CD4-positive, alpha-beta memory T cell (primary cell): ENCODE data around the gene ILDR1. TPM values are rescaled to one million over a fixed set of nuclear protein-coding genes. Genes with fewer than 3 reads are reported as not detected.
"Not testable (repeated sequence)": the region's sequence is repeated elsewhere in the genome, so short reads cannot be mapped to it uniquely, and the experiment has no call there.

Source experiments
- CTCF ChIA-PET: fragments of 350-600 bp; sonication (Branson Sonifier 250); formaldehyde crosslinking; loops from one replicate; lab custom pipeline; 2021; ENCODE audit warnings: inconsistent platforms; ENCODE audit not compliant: partially characterized antibody; lab: Charles Lee
- POLR2A ChIA-PET: fragments of 350-600 bp; sonication (Branson Sonifier 250); formaldehyde crosslinking; loops from one replicate; lab custom pipeline; 2021; ENCODE audit not compliant: partially characterized antibody; lab: Charles Lee
- DNase-seq, 5 donors: peaks; one replicate each; pipeline versions ENCODE4 v3.0.0 to v3.0.0-alpha.2; 2020 to 2022; ENCODE audit warnings: mixed read lengths in 1 of 5
- H3K27ac ChIP-seq: one replicate; pipeline ENCODE4 v1.7.0; 2013; ENCODE audit warnings: low read depth, low read length
- H3K27me3 ChIP-seq: 2 replicates; pipeline ENCODE4 v1.7.0; 2013; ENCODE audit warnings: mild to moderate bottlenecking, low read length, moderate library complexity; ENCODE audit not compliant: insufficient read depth
- H3K36me3 ChIP-seq: 2 replicates; pipeline ENCODE4 v1.7.0; 2013; ENCODE audit warnings: mild to moderate bottlenecking, low read length, moderate library complexity; ENCODE audit not compliant: insufficient read depth
- H3K4me1 ChIP-seq: 2 replicates; pipeline ENCODE4 v1.7.0; 2013; ENCODE audit warnings: mild to moderate bottlenecking, low read length, moderate library complexity; ENCODE audit not compliant: insufficient read depth
- H3K4me3 ChIP-seq, 2 donors: one replicate each; pipeline ENCODE4 v1.7.0; 2013; ENCODE audit warnings: low read length in 2 of 2, mild to moderate bottlenecking in 1 of 2
- H3K9me3 ChIP-seq, 2 donors: one replicate each; pipeline ENCODE4 v1.7.0; 2013; ENCODE audit warnings: low read length in 2 of 2, control low read depth in 1 of 2; ENCODE audit not compliant: control insufficient read depth in 1 of 2
- H3K27ac Mint-ChIP-seq, 7 donors: one replicate each; pipeline ENCODE4 v1.8.0; 2020 to 2021; ENCODE audit warnings: mixed read lengths in 7 of 7, mild to moderate bottlenecking in 6 of 7, inconsistent platforms in 3 of 7, moderate library complexity in 3 of 7
- H3K27me3 Mint-ChIP-seq, 2 donors: one replicate each; pipeline ENCODE4 v1.8.0; 2020 to 2021; ENCODE audit warnings: mixed read lengths in 2 of 2
- H3K36me3 Mint-ChIP-seq, 2 donors: one replicate each; pipeline ENCODE4 v1.8.0; 2020 to 2021; ENCODE audit warnings: mixed read lengths in 2 of 2, inconsistent platforms in 1 of 2, mild to moderate bottlenecking in 1 of 2
- H3K4me1 Mint-ChIP-seq, 4 donors: one replicate each; pipeline ENCODE4 v1.8.0; 2020 to 2021; ENCODE audit warnings: mixed read lengths in 4 of 4, mild to moderate bottlenecking in 1 of 4
- H3K4me3 Mint-ChIP-seq, 8 donors: one replicate each; pipeline ENCODE4 v1.8.0; 2020 to 2021; ENCODE audit warnings: mixed read lengths in 8 of 8, mild to moderate bottlenecking in 7 of 8, moderate library complexity in 6 of 8, inconsistent platforms in 3 of 8
- H3K9me3 Mint-ChIP-seq, 8 donors: one replicate each; pipeline ENCODE4 v1.8.0; 2020 to 2021; ENCODE audit warnings: mixed read lengths in 8 of 8, mild to moderate bottlenecking in 5 of 8, inconsistent platforms in 3 of 8, moderate library complexity in 1 of 8
- intact Hi-C: fragments of 100-400 bp; cut with micrococcal nuclease; formaldehyde crosslinking; loops from one replicate; pipeline ENCODE4 v1.15.1; 2023
- polyA plus RNA-seq, 2 donors: library from polyadenylated mRNA; unstranded; fragments of 300-500 nt; fragmentation: Illumina TruSeq; gene quantifications; one replicate each; pipeline ENCODE4 v1.2.3, GENCODE V29; 2021
- total RNA-seq, 2 experiments: library from RNA; stranded (reverse); gene quantifications; one replicate each; pipeline ENCODE4 v1.2.3, GENCODE V29; 2021

ILDR1 gene
- total and polyA plus RNA-seq, 4 experiments from 2014 or later, result not detected

GRCh38 chr3:121938141-121938855 lies 83.7 kb downstream of the ILDR1 start:
- H3K4me3 Mint-ChIP-seq, H3K36me3 ChIP-seq, H3K9me3 ChIP-seq, H3K27ac Mint-ChIP-seq, H3K27ac ChIP-seq, CTCF ChIA-PET, H3K27me3 ChIP-seq, POLR2A ChIA-PET, H3K27me3 Mint-ChIP-seq, H3K4me1 ChIP-seq, H3K9me3 Mint-ChIP-seq, H3K4me3 ChIP-seq, intact Hi-C loops, DNase-seq, H3K4me1 Mint-ChIP-seq: not testable (repeated sequence)
- peaks cover 5 to 24% of the 10 kb centered on the region in 2 donors for H3K36me3 Mint-ChIP-seq

Other genes with a start within 250 kb of the ILDR1 start
- 10 to 100 TPM; 37.9 to 38.2 TPM for gene IQCB1, start 187.2 kb downstream of the ILDR1 start, total RNA-seq
- 10 to 100 TPM; 18.7 to 22.3 TPM for gene IQCB1, start 187.2 kb downstream of the ILDR1 start, polyA plus RNA-seq
- 1 to 10 TPM; 5.7 to 6.3 TPM for gene EAF2, start 187.0 kb downstream of the ILDR1 start, total RNA-seq
- 10 to 100 TPM; 11.3 to 21.2 TPM for gene EAF2, start 187.0 kb downstream of the ILDR1 start, polyA plus RNA-seq
- 1 to 10 TPM; 2.0 to 4.3 TPM for gene SLC15A2, start 127.8 kb downstream of the ILDR1 start, total RNA-seq
- under 1 TPM; 0.15 to 0.59 TPM for gene SLC15A2, start 127.8 kb downstream of the ILDR1 start, polyA plus RNA-seq
- 1 to 10 TPM in 1 of 2 experiments, under 1 TPM in 1; 0.58 to 1.2 TPM for gene CD86, start 33.1 kb upstream of the ILDR1 start, total RNA-seq
- 1 to 10 TPM in 1 of 2 donors, under 1 TPM in 1; 0.31 to 1.8 TPM for gene CD86, start 33.1 kb upstream of the ILDR1 start, polyA plus RNA-seq
- under 1 TPM in 1 of 2 experiments, not detected in 1; 0.03 TPM for gene CASR, start 161.4 kb upstream of the ILDR1 start, total RNA-seq
- under 1 TPM in 1 of 2 donors, not detected in 1; 0.47 TPM for gene CASR, start 161.4 kb upstream of the ILDR1 start, polyA plus RNA-seq